DND-41 (cell line): ENCODE data around the gene ITPRID1.

ENCODE experiments used
- ATAC-seq: fragments of 200-7000 bp; cut with Tn5 transposase; 3 replicates; pipeline ENCODE4 v1.9.1; 2021; ENCODE audit warnings: low read depth; ENCODE audit not compliant: insufficient read depth
- DNase-seq: peaks from one replicate; pipeline ENCODE4 v3.0.0-alpha.2; 2020
- H2AFZ ChIP-seq: 2 replicates; pipeline ENCODE4 v1.6.0; 2012; ENCODE audit warnings: low read depth, low read length
- H3K27ac ChIP-seq: 2 replicates; pipeline ENCODE4 v1.5.1; 2012; ENCODE audit warnings: low read length, inconsistent platforms
- H3K27me3 ChIP-seq: fragments of 200-600 bp; sonication (generic); 2 replicates; pipeline ENCODE4 v1.6.0; 2012; ENCODE audit warnings: low read length, mild to moderate bottlenecking, inconsistent platforms; ENCODE audit not compliant: insufficient read depth, poor library complexity
- H3K36me3 ChIP-seq: 2 replicates; pipeline ENCODE4 v1.5.1; 2012; ENCODE audit warnings: low read length, inconsistent platforms; ENCODE audit not compliant: insufficient read depth
- H3K4me1 ChIP-seq: 2 replicates; pipeline ENCODE4 v1.5.1; 2012; ENCODE audit warnings: mild to moderate bottlenecking, low read length; ENCODE audit not compliant: insufficient read depth
- H3K4me2 ChIP-seq: 2 replicates; pipeline ENCODE4 v1.6.0; 2012; ENCODE audit warnings: mild to moderate bottlenecking, moderate library complexity, low read length, inconsistent platforms; ENCODE audit not compliant: insufficient read depth
- H3K4me3 ChIP-seq, 2 experiments: fragments of 200-600 bp in 1 of 2; shearing (Covaris generic) in 1 of 2; 2 replicates each; pipeline ENCODE4 v1.5.1; 2012 to 2016; ENCODE audit warnings: inconsistent platforms in 2 of 2, low read length in 2 of 2, mild to moderate bottlenecking in 2 of 2, low read depth in 1 of 2, moderate library complexity in 1 of 2
- H3K79me2 ChIP-seq: 2 replicates; pipeline ENCODE4 v1.6.0; 2012; ENCODE audit warnings: low read length, inconsistent platforms; ENCODE audit not compliant: insufficient read depth
- H3K9ac ChIP-seq: 2 replicates; pipeline ENCODE4 v1.6.0; 2012; ENCODE audit warnings: low read depth, mild to moderate bottlenecking, inconsistent platforms, low read length, moderate library complexity
- H3K9me3 ChIP-seq: 2 replicates; pipeline ENCODE4 v1.5.1; 2012; ENCODE audit warnings: low read length, moderate library complexity, mild to moderate bottlenecking, inconsistent platforms; ENCODE audit not compliant: insufficient read depth, severe bottlenecking
- H4K20me1 ChIP-seq: 2 replicates; pipeline ENCODE4 v1.6.0; 2012; ENCODE audit warnings: low read length; ENCODE audit not compliant: insufficient read depth
- CTCF ChIP-seq: IDR thresholded peaks from 2 replicates; pipeline ENCODE4 v1.5.1; 2012; ENCODE audit warnings: borderline replicate concordance, low read length, moderate library complexity, mild to moderate bottlenecking; ENCODE audit not compliant: poor library complexity, severe bottlenecking; ENCODE audit errors: extremely low read depth
- EZH2 ChIP-seq: IDR thresholded peaks from 3 replicates; pipeline ENCODE4 v1.6.1; 2012; ENCODE audit warnings: borderline replicate concordance, low read depth, mild to moderate bottlenecking, moderate library complexity, low read length, inconsistent platforms; ENCODE audit not compliant: severe bottlenecking

The ITPRID1 gene

GRCh38 chr7:31563522-31563921, 49.6 kb downstream of the ITPRID1 start:
- TF ChIP-seq CTCF, result no peak
- no peak for TF ChIP-seq EZH2
- no peak overlapping the region for H3K4me3 ChIP-seq
- no peak overlapping the region for H3K27ac ChIP-seq
- no peak overlapping the region for H3K9ac ChIP-seq
- no peak overlapping the region for H3K4me2 ChIP-seq
- H3K4me1 ChIP-seq, result no peaks in the 10 kb centered on the region
- H2AFZ ChIP-seq, result no peak overlapping the region
- ATAC-seq, result no peak
- no peak for DNase-seq
- no peaks in the 10 kb centered on the region for H4K20me1 ChIP-seq
- H3K79me2 ChIP-seq, result no peaks in the 10 kb centered on the region
- H3K9me3 ChIP-seq, result no peaks in the 10 kb centered on the region
- H3K36me3 ChIP-seq, result no peaks in the 10 kb centered on the region
- H3K27me3 ChIP-seq, result peaks cover 2% of the 10 kb centered on the region

GRCh38 chr7:31563951-31564350, 50.1 kb downstream of the ITPRID1 start:
- ATAC-seq, result no peak
- Histone ChIP-seq H3K4me1 (no peaks in the 10 kb centered on the region), H3K36me3 (no peaks in the 10 kb centered on the region)

GRCh38 chr7:31564661-31565060, 50.8 kb downstream of the ITPRID1 start:
- Histone ChIP-seq H3K27me3 (peaks cover 3% of the 10 kb centered on the region), H2AFZ (no peak overlapping the region)
- no peak for TF ChIP-seq EZH2
- TF ChIP-seq CTCF, result no peak

More at GRCh38 chr7:31563951-31564350, 50.1 kb downstream of the ITPRID1 start:
- Histone ChIP-seq H3K9ac (no peak overlapping the region), H4K20me1 (no peaks in the 10 kb centered on the region), H2AFZ (no peak overlapping the region), H3K4me2 (no peak overlapping the region), H3K27me3 (peaks cover 3% of the 10 kb centered on the region), H3K9me3 (no peaks in the 10 kb centered on the region), H3K79me2 (no peaks in the 10 kb centered on the region), H3K4me3 (no peak overlapping the region), H3K27ac (no peak overlapping the region)
- no peak for DNase-seq
- TF ChIP-seq EZH2, result no peak
- no peak for TF ChIP-seq CTCF

GRCh38 chr7:31569528-31569927, 55.6 kb downstream of the ITPRID1 start:
- Histone ChIP-seq H3K9me3 (no peaks in the 10 kb centered on the region), H4K20me1 (no peaks in the 10 kb centered on the region), H3K4me2 (no peak overlapping the region), H2AFZ (no peak overlapping the region), H3K4me1 (no peaks in the 10 kb centered on the region), H3K27me3 (peaks cover 3% of the 10 kb centered on the region), H3K36me3 (no peaks in the 10 kb centered on the region), H3K27ac (no peak overlapping the region), H3K79me2 (no peaks in the 10 kb centered on the region), H3K4me3 (no peak overlapping the region), H3K9ac (no peak overlapping the region)
- no peak for DNase-seq
- TF ChIP-seq EZH2 (no peak), CTCF (no peak)
- no peak for ATAC-seq

More at GRCh38 chr7:31564661-31565060, 50.8 kb downstream of the ITPRID1 start:
- DNase-seq (no peak), ATAC-seq (no peak)
- Histone ChIP-seq H3K27ac (no peak overlapping the region), H3K4me3 (no peak overlapping the region), H3K79me2 (no peaks in the 10 kb centered on the region), H4K20me1 (no peaks in the 10 kb centered on the region), H3K9me3 (no peaks in the 10 kb centered on the region), H3K4me2 (no peak overlapping the region), H3K36me3 (no peaks in the 10 kb centered on the region), H3K4me1 (no peaks in the 10 kb centered on the region), H3K9ac (no peak overlapping the region)
